Tibial nerve (tissue), 4 donors: ENCODE data around the gene CACHD1.

ENCODE experiments used
- CTCF ChIP-seq, 5 experiments: fragments of 200-600 bp in 3 of 5; fragments of 450-650 bp in 2 of 5; sonication (generic) in 3 of 5; IDR thresholded peaks; one replicate each; pipeline ENCODE4 v1.5.1; 2016 to 2019; ENCODE audit warnings: antibody characterized with exemption in 5 of 5, mild to moderate bottlenecking in 3 of 5, moderate library complexity in 2 of 5
- EP300 ChIP-seq, 2 donors: sonication (generic); formaldehyde crosslinking; IDR thresholded peaks; one replicate each; pipeline ENCODE4 v1.6.1; 2017; ENCODE audit warnings: antibody characterized with exemption in 2 of 2, mild to moderate bottlenecking in 1 of 2

GRCh38 chr1:64683419-64683818 is 213.5 kb downstream of the CACHD1 start:
- no peak for TF ChIP-seq CTCF (IDR thresholded peaks at IDR 0.05)
- TF ChIP-seq EP300 (IDR thresholded peaks at IDR 0.05): no peak
